ENCODE data around the gene PLOD3. TPM values are rescaled to one million over a fixed set of nuclear protein-coding genes. Genes with fewer than 3 reads are reported as not detected.
A peak's percentile ranks its signal among the peaks of the same experiment; 100 is the strongest.

PLOD3 gene
- total RNA-seq, 1 donor from 2014 or later = 65.4 TPM

DNA sequence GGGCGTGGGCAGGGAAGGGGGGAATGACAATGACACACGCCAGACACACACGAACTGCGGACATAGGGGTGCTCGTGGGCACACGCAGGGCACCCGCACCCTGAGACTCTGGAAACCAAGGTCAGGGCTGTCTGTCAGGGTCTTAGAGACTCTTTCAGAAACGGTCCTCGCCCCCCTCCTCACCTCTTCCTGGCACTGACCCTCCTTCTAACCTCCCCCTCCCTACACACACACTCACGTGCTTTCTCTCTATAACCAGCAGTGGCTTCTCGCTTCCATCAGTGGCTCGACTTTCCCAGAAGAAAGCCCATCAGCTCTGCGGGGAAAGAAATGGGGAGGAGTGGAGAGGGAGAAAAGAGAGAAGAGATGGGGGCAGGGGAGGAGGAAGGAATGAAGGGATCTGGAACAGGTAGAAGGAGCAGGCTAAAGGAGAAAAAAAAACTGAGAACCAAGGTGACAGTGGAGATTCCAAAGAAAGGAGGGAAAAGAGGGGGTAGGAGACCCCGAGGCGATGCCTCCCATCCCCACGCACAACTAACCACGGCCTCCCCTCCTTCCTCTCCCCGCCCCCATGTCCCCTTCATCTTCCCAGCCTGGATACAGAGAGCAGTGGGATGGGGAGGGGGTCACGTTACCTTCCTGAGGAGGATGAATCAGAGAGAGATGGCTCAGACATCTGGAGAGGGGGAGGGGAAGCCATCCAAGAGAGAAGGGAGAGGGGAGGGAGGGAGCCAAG, 50.3 kb downstream of the PLOD3 start:
- no peak for DNase-seq (ENCODE audit: low read depth, low spot score)

DNA sequence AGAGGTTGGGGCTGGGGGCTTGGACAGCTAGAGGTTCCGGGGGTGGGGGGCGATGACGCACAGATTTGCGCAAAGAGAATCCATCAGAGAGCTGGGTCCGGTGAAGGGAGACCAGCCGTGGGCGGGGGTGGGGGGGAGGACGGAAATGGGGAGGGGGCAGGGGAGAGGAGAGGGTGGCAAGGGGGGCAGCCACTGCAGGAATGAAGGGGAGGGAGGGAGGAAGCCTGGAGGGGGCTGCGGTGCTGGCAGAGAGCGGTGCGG, 50.8 kb downstream of the PLOD3 start:
- DNase-seq (ENCODE audit: low read depth, low spot score) = no peak

DNA sequence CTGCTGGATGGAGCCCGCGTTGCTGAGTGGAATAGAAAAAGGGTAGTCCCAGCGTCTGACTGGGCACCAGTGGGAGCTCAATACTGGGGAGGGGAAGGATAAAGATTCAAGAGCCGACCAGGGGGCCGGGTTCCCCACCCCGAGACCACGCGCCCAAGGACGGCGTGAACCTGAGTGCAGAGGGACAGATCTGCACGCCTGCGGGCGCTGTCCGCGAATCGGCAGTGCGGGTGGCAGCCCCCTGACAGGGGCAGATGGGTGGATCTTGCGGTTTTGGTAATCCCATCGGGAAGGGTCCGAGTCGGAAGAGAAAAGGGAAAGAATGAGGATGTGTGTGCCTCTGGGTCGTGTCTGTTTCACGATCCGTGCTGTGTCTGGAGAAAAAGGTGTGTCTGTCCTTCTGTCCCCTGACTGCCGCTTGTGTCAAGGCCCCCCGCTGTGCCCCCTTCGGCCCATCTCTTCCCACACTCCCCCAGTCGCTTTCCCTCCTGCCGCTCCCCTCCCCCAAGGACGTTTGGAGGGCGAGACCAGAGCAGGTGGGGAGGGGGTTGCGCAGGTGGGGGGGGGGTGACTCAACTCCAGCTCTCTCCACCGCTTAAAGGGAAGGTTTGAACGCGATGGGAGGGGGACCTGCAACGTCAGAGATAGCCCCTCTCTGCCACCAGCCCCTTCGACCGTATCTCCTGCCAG, 51.3 kb downstream of the PLOD3 start:
- DNase-seq (ENCODE audit: low read depth, low spot score) = no peak

- DNase-seq (ENCODE audit: low read depth, low spot score) = peak; percentile 67
Measured at GRCh38 chr7:101165075-101165957, 52.1 kb downstream of the PLOD3 start, which contains the start of gene VGF. TSS of gene VGF (minus strand) at chr7:101165569. CDS start at chr7:101164843, 726 bp downstream.

DNA sequence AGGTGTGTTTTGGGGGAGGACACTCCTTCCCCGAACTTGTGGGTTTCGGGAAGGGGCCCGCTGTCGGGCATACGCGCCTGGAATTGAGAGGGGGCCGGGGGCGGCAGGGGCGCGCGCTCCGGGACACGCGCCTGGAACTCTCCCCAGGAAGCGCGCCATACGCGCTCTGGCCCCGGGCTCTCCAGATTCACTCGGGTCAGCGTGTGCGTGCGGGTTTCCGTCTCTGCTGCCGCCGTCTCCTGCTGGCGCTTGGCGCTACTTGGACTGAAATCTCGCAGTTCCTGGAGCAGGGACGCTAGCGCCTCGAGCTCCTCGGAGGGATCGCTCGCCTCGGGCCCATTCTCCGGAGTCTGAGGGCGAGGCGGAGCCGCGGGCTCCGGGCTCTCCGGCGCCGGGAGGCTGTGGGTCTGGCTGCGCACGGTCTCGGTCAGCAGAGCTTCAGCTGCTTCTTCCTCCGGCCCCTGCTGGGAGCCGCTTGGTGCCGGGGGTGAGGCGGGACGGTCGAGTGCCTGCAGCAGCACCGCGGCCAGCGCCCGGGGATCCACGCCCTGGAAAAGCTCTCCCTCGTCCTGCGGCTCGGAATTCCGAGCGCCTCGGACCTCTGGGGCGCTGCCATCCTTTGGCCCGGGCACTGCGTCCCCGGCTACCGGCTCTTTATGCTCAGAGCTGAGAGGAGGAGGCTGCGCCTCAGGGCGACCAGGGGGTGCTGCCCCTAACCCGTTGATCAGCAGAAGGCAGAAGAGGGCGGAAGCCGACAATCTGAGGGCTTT, 53.1 kb downstream of the PLOD3 start:
- DNase-seq (ENCODE audit: low read depth, low spot score) = no peak

DNA sequence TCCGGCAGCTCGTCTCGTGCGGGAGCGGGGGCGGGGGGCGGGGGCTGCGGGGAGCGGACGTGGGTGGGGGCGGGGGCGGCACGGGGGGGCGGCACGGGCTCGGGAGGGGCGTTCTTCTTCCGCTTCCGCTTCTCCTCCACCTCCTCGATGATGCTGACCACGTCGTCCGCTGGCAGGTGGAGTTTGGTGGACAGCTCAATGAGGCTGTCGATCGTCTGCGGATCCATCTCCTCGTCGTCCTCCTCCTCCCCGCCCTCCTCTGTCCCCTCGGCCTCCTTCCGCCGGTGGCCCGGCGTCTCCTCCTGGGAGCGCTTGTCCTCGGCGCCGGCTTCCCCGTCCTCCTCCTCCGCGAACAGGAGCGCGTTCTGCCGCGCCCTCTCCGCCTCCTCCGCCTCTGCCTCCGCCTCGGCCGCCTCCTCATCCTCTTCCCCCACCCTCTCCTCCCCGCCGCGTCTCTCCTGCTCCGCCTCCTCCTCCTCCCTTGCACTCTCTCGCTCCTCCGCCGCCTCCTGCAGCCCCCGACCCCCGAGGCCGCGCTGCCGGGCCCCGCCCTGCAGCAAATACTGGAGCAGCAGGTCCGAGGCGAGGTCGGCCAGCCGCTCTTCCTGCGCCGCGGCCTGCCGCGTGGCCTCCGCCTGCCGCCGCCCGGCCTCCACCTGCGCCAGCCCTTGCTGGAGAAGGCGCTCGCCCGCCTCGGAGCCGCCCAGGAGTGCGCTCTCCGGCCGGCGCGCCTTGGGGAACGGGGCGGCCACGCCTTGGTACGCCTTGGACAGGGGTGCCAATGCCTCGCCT, 53.9 kb downstream of the PLOD3 start:
- DNase-seq (ENCODE audit: low read depth, low spot score) = no peak

DNA sequence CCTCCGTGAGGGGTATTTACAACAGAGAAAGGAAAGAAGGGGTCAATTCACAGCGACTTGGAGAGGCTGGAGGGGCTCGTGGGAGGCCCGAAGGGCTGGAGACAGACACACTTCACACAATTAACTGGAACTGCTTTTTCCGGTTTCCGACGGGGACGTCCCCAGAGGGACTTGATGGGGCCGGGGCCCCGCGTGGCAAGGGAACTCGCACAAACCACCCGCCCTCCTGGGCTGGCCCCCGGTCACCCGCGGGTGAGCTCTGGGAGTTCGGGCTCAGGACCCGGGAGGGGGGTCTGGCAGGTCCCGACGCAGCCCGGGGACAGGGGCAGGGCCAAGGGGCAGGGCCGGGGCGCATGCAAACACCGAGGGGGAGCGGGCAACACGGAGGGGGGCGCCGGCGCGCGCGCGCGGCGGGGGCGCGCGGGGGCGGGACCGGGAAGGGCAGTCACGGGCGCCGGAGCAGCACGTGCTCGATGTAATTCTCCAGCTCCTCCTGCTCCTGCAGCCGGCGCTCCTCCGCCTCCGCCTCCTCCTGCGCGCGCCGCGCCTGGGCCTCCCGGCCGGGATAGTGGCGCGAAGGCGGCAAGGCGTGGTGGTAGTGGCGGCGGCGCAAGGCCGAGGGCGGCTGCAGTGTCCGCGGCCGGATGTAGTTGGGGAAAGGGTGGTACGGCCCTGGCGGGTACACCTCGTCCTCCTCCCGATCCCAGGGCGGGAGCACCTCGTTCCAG, 54.7 kb downstream of the PLOD3 start:
- no peak for DNase-seq (ENCODE audit: low read depth, low spot score)

DNA sequence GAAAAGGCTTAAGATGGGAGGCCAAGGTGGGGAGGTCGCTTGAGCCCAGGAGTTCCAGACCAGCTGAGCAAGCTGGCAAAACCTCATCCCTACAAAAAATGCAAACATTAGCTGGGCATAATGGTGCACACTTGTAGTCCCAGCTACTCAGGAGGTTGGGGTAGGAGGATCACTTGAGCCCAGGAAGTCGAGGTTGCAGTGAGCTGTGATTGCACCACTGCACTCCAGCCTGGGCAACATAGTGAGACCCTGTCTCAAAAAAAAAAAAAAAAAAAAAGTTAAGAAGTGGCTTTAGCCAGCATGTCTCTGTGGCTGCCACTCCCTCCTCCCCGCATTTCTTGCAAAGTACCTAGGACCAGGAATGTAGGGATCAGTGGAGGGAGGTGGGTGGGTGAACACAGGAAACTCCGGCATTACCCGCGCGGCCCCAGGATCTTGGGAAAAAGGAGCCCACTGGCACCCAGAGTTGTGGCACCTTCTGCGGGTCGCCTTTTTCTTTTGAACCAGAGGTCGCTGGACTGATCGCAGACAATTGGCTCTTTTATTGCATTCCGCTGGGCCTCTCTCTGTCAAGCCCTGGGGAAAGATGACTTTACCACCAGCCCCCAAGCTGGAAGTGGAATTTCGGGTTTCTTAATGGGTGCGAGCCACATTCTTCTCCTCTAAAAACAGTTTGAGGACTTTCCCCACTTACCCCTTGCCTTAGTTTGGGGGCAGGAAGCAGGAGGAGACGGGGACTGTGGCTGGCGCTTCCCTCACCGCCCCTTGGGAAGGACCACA, 55.5 kb downstream of the PLOD3 start:
- DNase-seq (ENCODE audit: low read depth, low spot score) = no peak

DNA sequence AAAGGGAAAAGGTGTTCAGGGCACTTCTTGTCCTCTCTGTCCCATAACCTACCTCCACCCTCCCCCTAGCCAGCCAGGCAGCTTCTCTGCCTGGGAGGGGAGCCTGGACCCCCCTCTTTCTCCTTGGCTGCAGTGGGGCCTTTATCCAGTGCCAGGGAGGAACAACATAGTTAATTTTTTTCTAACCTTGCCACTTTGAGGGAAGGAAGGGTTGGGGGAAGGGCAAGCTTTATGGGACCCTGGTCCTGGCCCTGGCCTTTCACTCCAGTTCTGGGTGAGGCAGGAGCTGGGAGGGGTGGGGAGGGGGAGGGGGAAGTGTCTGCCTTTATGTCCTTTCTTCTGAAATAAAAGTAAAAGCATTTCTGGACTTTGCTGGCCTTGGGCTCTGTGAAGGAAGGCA, 56.5 kb downstream of the PLOD3 start:
- no peak for DNase-seq (ENCODE audit: low read depth, low spot score)

- no peak for DNase-seq (ENCODE audit: low read depth, low spot score)
Measured at GRCh38 chr7:101159696-101160674, 57.4 kb downstream of the PLOD3 start.

DNA sequence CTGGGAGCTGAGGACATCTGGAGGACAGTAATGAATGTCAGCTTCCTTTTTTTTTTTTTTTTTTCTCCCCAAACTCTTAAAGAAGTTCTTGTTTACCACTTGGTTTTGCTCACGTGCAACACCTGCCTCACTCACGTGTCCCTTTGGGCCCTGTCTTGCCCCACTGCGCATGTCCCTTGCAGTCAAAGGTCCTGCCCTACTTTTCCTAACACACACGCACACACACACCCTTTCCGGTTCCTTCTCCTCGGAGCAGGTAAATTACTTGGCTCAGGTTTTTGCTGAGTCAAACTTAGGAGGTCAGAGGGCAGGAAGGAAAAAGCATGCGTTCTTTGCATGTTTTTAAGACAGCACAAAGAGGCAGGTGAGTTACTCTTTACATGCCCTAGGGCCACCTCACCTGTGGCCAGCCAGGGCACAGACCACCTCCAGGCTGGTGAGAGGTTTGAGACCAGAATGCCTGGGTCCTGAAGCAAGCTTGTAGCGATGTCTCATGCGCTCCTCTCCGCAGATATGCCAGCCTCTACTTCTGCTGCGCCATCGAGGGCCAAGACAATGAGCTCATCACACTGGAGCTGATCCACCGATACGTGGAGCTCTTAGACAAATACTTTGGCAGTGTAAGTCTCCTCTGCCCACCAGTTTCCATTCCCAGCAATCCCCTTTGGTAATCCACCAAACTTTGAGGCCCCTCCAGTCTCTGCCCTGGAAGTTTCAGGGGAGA, 60.4 kb downstream of the PLOD3 start:
- no peak for DNase-seq (ENCODE audit: low read depth, low spot score)

DNA sequence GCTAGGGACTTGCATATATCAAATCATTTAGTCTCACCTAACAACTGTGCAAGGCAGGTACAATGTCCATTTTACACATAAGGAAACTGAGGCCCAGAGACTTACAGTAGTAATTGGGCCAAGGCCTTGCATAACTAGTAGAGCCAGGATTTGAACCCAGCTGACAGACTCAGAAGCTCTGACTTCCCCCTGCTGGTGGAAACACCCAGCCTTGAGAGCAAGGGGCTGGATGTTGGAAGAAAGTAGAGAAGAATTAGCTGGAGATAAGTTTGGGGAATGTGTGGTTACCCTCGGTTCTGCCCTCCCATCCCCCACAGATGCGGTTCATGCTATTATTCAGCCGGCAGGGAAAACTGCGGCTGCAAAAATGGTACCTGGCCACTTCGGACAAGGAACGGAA, 61.1 kb downstream of the PLOD3 start:
- no peak for DNase-seq (ENCODE audit: low read depth, low spot score)

Other genes with a start within 250 kb of the PLOD3 start
- gene MUC12, start 248.0 kb downstream of the PLOD3 start, total RNA-seq = under 0.01 TPM in 1 of 2 replicates, not detected in the other
- gene MUC17, start 197.5 kb downstream of the PLOD3 start, total RNA-seq = not detected in 2 replicates
- 14.0 and 28.8 TPM in 2 replicates for gene TRIM56, start 132.1 kb downstream of the PLOD3 start, total RNA-seq
- 2,165 and 2,466 TPM in 2 replicates for gene SERPINE1, start 90.5 kb downstream of the PLOD3 start, total RNA-seq
- gene AP1S1, start 63.1 kb downstream of the PLOD3 start, total RNA-seq = 161 and 225 TPM in 2 replicates
- gene VGF, start 52.0 kb downstream of the PLOD3 start, total RNA-seq = 0.07 TPM in 1 of 2 replicates, not detected in the other
- gene NAT16, start 37.3 kb downstream of the PLOD3 start, total RNA-seq = not detected in 2 replicates
- not detected in 2 replicates for gene MOGAT3, start 16.5 kb downstream of the PLOD3 start, total RNA-seq
- gene ZNHIT1, start 584 bp upstream of the PLOD3 start, total RNA-seq = 84.0 and 118 TPM in 2 replicates
- 2.0 and 3.6 TPM in 2 replicates for gene CLDN15, start 20.2 kb upstream of the PLOD3 start, total RNA-seq
- 132 and 233 TPM in 2 replicates for gene FIS1, start 27.5 kb upstream of the PLOD3 start, total RNA-seq
- 21.9 and 24.2 TPM in 2 replicates for gene IFT22, start 104.2 kb upstream of the PLOD3 start, total RNA-seq
- not detected in 2 replicates for gene COL26A1, start 145.3 kb upstream of the PLOD3 start, total RNA-seq

Data from pulmonary artery endothelial cell (primary cell).